OCI-LY7 (cell line): ENCODE measurements around the gene GNB1L. TPM values are rescaled to one million over a fixed set of nuclear protein-coding genes. Genes with fewer than 3 reads are reported as not detected.

ENCODE experiments used
- BruUV-seq: library from RNA; stranded (reverse); fragments of 400-500 nt; replicated peaks from 2 replicates; lab custom pipeline; 2021; lab: Mats Ljungman, UMichigan
- CTCF ChIA-PET: fragments of 300-600 bp; sonication (Branson Sonifier 250); formaldehyde crosslinking; loops from one replicate; lab custom pipeline; 2022; ENCODE audit warnings: antibody characterized with exemption; ENCODE audit not compliant: unreplicated experiment; lab: Charles Lee
- POLR2A ChIA-PET: fragments of 300-600 bp; sonication (Branson Sonifier 250); formaldehyde crosslinking; loops from one replicate; lab custom pipeline; 2022; ENCODE audit warnings: antibody characterized with exemption; lab: Charles Lee
- DNase-seq: peaks from one replicate; pipeline ENCODE4 v3.0.0-alpha.2; 2015; ENCODE audit warnings: low spot score
- H2AFZ ChIP-seq: fragments of 200-600 bp; sonication (generic), shearing (Covaris generic); 2 replicates; pipeline ENCODE4 v1.6.1; 2014; ENCODE audit warnings: mild to moderate bottlenecking, antibody characterized with exemption, low read length, moderate library complexity
- H3K27ac ChIP-seq: fragments of 200-600 bp; sonication (generic); 2 replicates; pipeline ENCODE4 v1.5.1; 2014; ENCODE audit warnings: mixed run types, low read depth, mild to moderate bottlenecking, moderate library complexity, low read length, inconsistent platforms; ENCODE audit not compliant: poor library complexity, severe bottlenecking
- H3K36me3 ChIP-seq: fragments of 200-600 bp; sonication (generic); 2 replicates; pipeline ENCODE4 v1.6.1; 2014; ENCODE audit warnings: mild to moderate bottlenecking, antibody characterized with exemption, low read length, moderate library complexity, mixed read lengths; ENCODE audit not compliant: insufficient read depth
- H3K4me1 ChIP-seq: fragments of 200-600 bp; sonication (generic); 2 replicates; pipeline ENCODE4 v1.5.1; 2014; ENCODE audit warnings: mild to moderate bottlenecking, low read length; ENCODE audit not compliant: insufficient read depth, poor library complexity, severe bottlenecking
- H3K4me2 ChIP-seq: fragments of 200-600 bp; sonication (generic); 2 replicates; pipeline ENCODE4 v1.6.1; 2014; ENCODE audit warnings: mild to moderate bottlenecking, low read length
- H3K4me3 ChIP-seq: fragments of 200-600 bp; sonication (generic); 2 replicates; pipeline ENCODE4 v1.5.1; 2014; ENCODE audit warnings: mild to moderate bottlenecking, low read depth, low read length; ENCODE audit not compliant: poor library complexity, severe bottlenecking
- H3K79me2 ChIP-seq: fragments of 200-600 bp; sonication (generic); 2 replicates; pipeline ENCODE4 v1.6.1; 2016; ENCODE audit warnings: low read depth, mild to moderate bottlenecking, low read length, moderate library complexity, mixed read lengths; ENCODE audit not compliant: insufficient read depth
- H3K9me2 ChIP-seq: fragments of 200-600 bp; sonication (generic); 2 replicates; pipeline ENCODE4 v1.6.1; 2016; ENCODE audit warnings: mild to moderate bottlenecking, low read length, mixed read lengths; ENCODE audit not compliant: insufficient read depth
- H3K9me3 ChIP-seq: fragments of 200-600 bp; sonication (generic); 2 replicates; pipeline ENCODE4 v1.6.1; 2014; ENCODE audit warnings: mild to moderate bottlenecking, mixed run types, low read length, mixed read lengths
- H4K20me1 ChIP-seq: fragments of 200-600 bp; sonication (generic); 2 replicates; pipeline ENCODE4 v1.6.1; 2014; ENCODE audit warnings: mild to moderate bottlenecking, antibody characterized with exemption, low read length, moderate library complexity, mixed read lengths; ENCODE audit not compliant: insufficient read depth
- EZH2phosphoT487 ChIP-seq: fragments of 200-600 bp; sonication (generic); IDR thresholded peaks from 2 replicates; pipeline ENCODE4 v1.6.1; 2018; ENCODE audit warnings: low read depth, borderline replicate concordance, mild to moderate bottlenecking, mixed run types, antibody characterized with exemption, low read length, moderate library complexity, mixed read lengths
- intact Hi-C: fragments of 100-400 bp; cut with micrococcal nuclease; formaldehyde crosslinking; loops from one replicate; pipeline ENCODE4 v1.10.0; 2022; ENCODE audit not compliant: unreplicated experiment
- total RNA-seq, 2 experiments: library from RNA; depleted of rRNA in 1 of 2; stranded (reverse); fragments of >200 nt in 1 of 2; shearing (Covaris generic) in 1 of 2; gene quantifications; 2 replicates each; pipeline ENCODE4 v1.2.3, GENCODE V29; 2014 to 2022
- TF ChIP-seq, protein P1 (sequence below): fragments of 200-600 bp; sonication (generic); conservative IDR thresholded peaks from 2 replicates; pipeline ENCODE4 v1.5.1; 2014; ENCODE audit warnings: mild to moderate bottlenecking, antibody characterized with exemption, low read length, moderate library complexity, mixed read lengths

Gene GNB1L
- total RNA-seq, 2 experiments from 2014 or later: 13.1 to 26.7 TPM

GRCh38 chr22:19822301-19823117 lies 32.2 kb downstream of the GNB1L start:
- ChIA-PET POLR2A (no interaction called here), CTCF (no interaction called here)
- H3K79me2 ChIP-seq: no peaks in the 10 kb centered on the region
- H3K36me3 ChIP-seq: peaks cover 4% of the 10 kb centered on the region; the same call in 1 of the 2 replicates
- TF ChIP-seq EZH2phosphoT487: no peak
- TF ChIP-seq, protein P1, sequence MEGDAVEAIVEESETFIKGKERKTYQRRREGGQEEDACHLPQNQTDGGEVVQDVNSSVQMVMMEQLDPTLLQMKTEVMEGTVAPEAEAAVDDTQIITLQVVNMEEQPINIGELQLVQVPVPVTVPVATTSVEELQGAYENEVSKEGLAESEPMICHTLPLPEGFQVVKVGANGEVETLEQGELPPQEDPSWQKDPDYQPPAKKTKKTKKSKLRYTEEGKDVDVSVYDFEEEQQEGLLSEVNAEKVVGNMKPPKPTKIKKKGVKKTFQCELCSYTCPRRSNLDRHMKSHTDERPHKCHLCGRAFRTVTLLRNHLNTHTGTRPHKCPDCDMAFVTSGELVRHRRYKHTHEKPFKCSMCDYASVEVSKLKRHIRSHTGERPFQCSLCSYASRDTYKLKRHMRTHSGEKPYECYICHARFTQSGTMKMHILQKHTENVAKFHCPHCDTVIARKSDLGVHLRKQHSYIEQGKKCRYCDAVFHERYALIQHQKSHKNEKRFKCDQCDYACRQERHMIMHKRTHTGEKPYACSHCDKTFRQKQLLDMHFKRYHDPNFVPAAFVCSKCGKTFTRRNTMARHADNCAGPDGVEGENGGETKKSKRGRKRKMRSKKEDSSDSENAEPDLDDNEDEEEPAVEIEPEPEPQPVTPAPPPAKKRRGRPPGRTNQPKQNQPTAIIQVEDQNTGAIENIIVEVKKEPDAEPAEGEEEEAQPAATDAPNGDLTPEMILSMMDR: no peak
- no peaks in the 10 kb centered on the region for H4K20me1 ChIP-seq
- no peak overlapping the region for H3K4me2 ChIP-seq
- DNase-seq: no peak
- intact Hi-C loops: no loop called here
- no peak overlapping the region for H2AFZ ChIP-seq
- H3K9me2 ChIP-seq: no peaks in the 10 kb centered on the region
- H3K9me3 ChIP-seq: no peaks in the 10 kb centered on the region
- H3K4me1 ChIP-seq: peaks cover 5% of the 10 kb centered on the region
- H3K27ac ChIP-seq: no peak overlapping the region
- BruUV-seq: no TSS peak
- no peak overlapping the region for H3K4me3 ChIP-seq

GRCh38 chr22:19821523-19822300 lies 33.0 kb downstream of the GNB1L start:
- H2AFZ ChIP-seq: no peak overlapping the region
- ChIA-PET CTCF (no interaction called here), POLR2A (no interaction called here)
- intact Hi-C loops: no loop called here
- DNase-seq: no peak
- no TSS peak for BruUV-seq
- no peaks in the 10 kb centered on the region for H4K20me1 ChIP-seq
- no peak overlapping the region for H3K4me2 ChIP-seq
- no peak for TF ChIP-seq EZH2phosphoT487
- TF ChIP-seq, protein P1: no peak
- no peak overlapping the region for H3K27ac ChIP-seq
- no peak overlapping the region for H3K4me3 ChIP-seq
- H3K36me3 ChIP-seq: no peaks in the 10 kb centered on the region; the same call in 1 of the 2 replicates
- no peaks in the 10 kb centered on the region for H3K9me2 ChIP-seq
- no peaks in the 10 kb centered on the region for H3K79me2 ChIP-seq
- H3K4me1 ChIP-seq: peaks cover 7% of the 10 kb centered on the region
- H3K9me3 ChIP-seq: no peaks in the 10 kb centered on the region
